ENCODE results near the gene MVB12B.

Gene MVB12B

GRCh38 chr9:126499005-126499910 lies 172.6 kb downstream of the MVB12B start:
- TF ChIP-seq ZNF274 (IDR thresholded peaks at IDR 0.05; ENCODE audit: low read depth, low read length) = no peak
- H3K4me3 ChIP-seq (ENCODE audit: low read length) = no peak overlapping the region

- H3K4me3 ChIP-seq (ENCODE audit: low read length) = no peak overlapping the region
- TF ChIP-seq ZNF274 (IDR thresholded peaks at IDR 0.05; ENCODE audit: low read depth, low read length) = no peak
These were observed 173.4 kb downstream of the MVB12B start for GRCh38 chr9:126499911-126500599.

GRCh38 chr9:126500600-126501382 lies 174.2 kb downstream of the MVB12B start:
- no peak for TF ChIP-seq ZNF274 (IDR thresholded peaks at IDR 0.05; ENCODE audit: low read depth, low read length)
- no peak overlapping the region for H3K4me3 ChIP-seq (ENCODE audit: low read length)

- TF ChIP-seq ZNF274 (IDR thresholded peaks at IDR 0.05; ENCODE audit: low read depth, low read length) = no peak
- no peak overlapping the region for H3K4me3 ChIP-seq (ENCODE audit: low read length)
These were observed 175.0 kb downstream of the MVB12B start for GRCh38 chr9:126501383-126502331.

GRCh38 chr9:126502417-126503332 lies 176.0 kb downstream of the MVB12B start:
- TF ChIP-seq ZNF274 (IDR thresholded peaks at IDR 0.05; ENCODE audit: low read depth, low read length) = no peak
- H3K4me3 ChIP-seq (ENCODE audit: low read length) = no peak overlapping the region

- H3K4me3 ChIP-seq (ENCODE audit: low read length) = no peak overlapping the region
- no peak for TF ChIP-seq ZNF274 (IDR thresholded peaks at IDR 0.05; ENCODE audit: low read depth, low read length)
These were observed 176.9 kb downstream of the MVB12B start for GRCh38 chr9:126503333-126504085.

- TF ChIP-seq ZNF274 (IDR thresholded peaks at IDR 0.05; ENCODE audit: low read depth, low read length) = no peak
- no peak overlapping the region for H3K4me3 ChIP-seq (ENCODE audit: low read length)
These were observed 177.7 kb downstream of the MVB12B start for GRCh38 chr9:126504086-126504976.

GRCh38 chr9:126504977-126505455 lies 178.4 kb downstream of the MVB12B start:
- no peak for TF ChIP-seq ZNF274 (IDR thresholded peaks at IDR 0.05; ENCODE audit: low read depth, low read length)
- no peak overlapping the region for H3K4me3 ChIP-seq (ENCODE audit: low read length)

GRCh38 chr9:126505697-126506346 lies 179.2 kb downstream of the MVB12B start:
- H3K4me3 ChIP-seq (ENCODE audit: low read length) = no peak overlapping the region
- no peak for TF ChIP-seq ZNF274 (IDR thresholded peaks at IDR 0.05; ENCODE audit: low read depth, low read length)
